Astrocyte (in vitro differentiated cells and primary cell): ENCODE data around the gene RMRP. TPM values are rescaled to one million over a fixed set of nuclear protein-coding genes. Genes with fewer than 3 reads are reported as not detected.
A peak's percentile ranks its signal among the peaks of the same experiment; 100 is the strongest.
"Not testable (repeated sequence)": the region's sequence is repeated elsewhere in the genome, so short reads cannot be mapped to it uniquely, and the experiment has no call there.

Experiments used
- DNase-seq: peaks from one replicate; pipeline ENCODE4 v3.0.0-alpha.2; 2010; ENCODE audit warnings: low read depth
- FAIRE-seq: peaks from 2 replicates; lab custom pipeline; 2011; peaks lifted over from hg19 to GRCh38; lab: Jason Lieb, UNC
- H2AFZ ChIP-seq: 2 replicates; pipeline ENCODE4 v1.6.0; 2012; ENCODE audit warnings: low read depth, low read length, inconsistent platforms
- H3K27ac ChIP-seq: 2 replicates; pipeline ENCODE4 v1.5.1; 2011; ENCODE audit warnings: low read depth, low read length, inconsistent platforms
- H3K27me3 ChIP-seq: 2 replicates; pipeline ENCODE4 v1.6.0; 2011; ENCODE audit warnings: low read length, inconsistent platforms; ENCODE audit not compliant: insufficient read depth
- H3K36me3 ChIP-seq: 2 replicates; pipeline ENCODE4 v1.5.1; 2011; ENCODE audit warnings: low read length, inconsistent platforms; ENCODE audit not compliant: insufficient read depth
- H3K4me1 ChIP-seq: 2 replicates; pipeline ENCODE4 v1.5.1; 2011; ENCODE audit warnings: low read length, inconsistent platforms; ENCODE audit not compliant: insufficient read depth
- H3K4me2 ChIP-seq: 2 replicates; pipeline ENCODE4 v1.6.0; 2012; ENCODE audit warnings: low read length, inconsistent platforms
- H3K4me3 ChIP-seq: 2 replicates; pipeline ENCODE4 v1.5.1; 2011; ENCODE audit warnings: low read depth, mild to moderate bottlenecking, low read length, inconsistent platforms; ENCODE audit not compliant: insufficient read depth
- H3K79me2 ChIP-seq: 2 replicates; pipeline ENCODE4 v1.6.0; 2012; ENCODE audit warnings: mild to moderate bottlenecking, low read length, inconsistent platforms; ENCODE audit not compliant: insufficient read depth
- H3K9ac ChIP-seq: 2 replicates; pipeline ENCODE4 v1.6.0; 2012; ENCODE audit warnings: mild to moderate bottlenecking, low read length, inconsistent platforms
- H3K9me3 ChIP-seq: 2 replicates; pipeline ENCODE4 v1.5.1; 2012; ENCODE audit warnings: low read depth, mild to moderate bottlenecking, low read length, inconsistent platforms; ENCODE audit not compliant: insufficient read depth
- H4K20me1 ChIP-seq: 2 replicates; pipeline ENCODE4 v1.6.0; 2012; ENCODE audit warnings: low read length, inconsistent platforms; ENCODE audit not compliant: insufficient read depth
- H3K27ac Mint-ChIP-seq: one replicate; pipeline ENCODE4 v1.8.0; 2021; ENCODE audit warnings: mild to moderate bottlenecking, mixed read lengths; ENCODE audit not compliant: unreplicated experiment
- H3K27me3 Mint-ChIP-seq: one replicate; pipeline ENCODE4 v1.8.0; 2021; ENCODE audit warnings: low read depth, mixed read lengths; ENCODE audit not compliant: unreplicated experiment
- H3K36me3 Mint-ChIP-seq: one replicate; pipeline ENCODE4 v1.8.0; 2021; ENCODE audit warnings: low read depth, mixed read lengths; ENCODE audit not compliant: unreplicated experiment
- H3K4me1 Mint-ChIP-seq: one replicate; pipeline ENCODE4 v1.8.0; 2021; ENCODE audit warnings: low read depth, mixed read lengths; ENCODE audit not compliant: unreplicated experiment
- H3K4me3 Mint-ChIP-seq: one replicate; pipeline ENCODE4 v1.8.0; 2021; ENCODE audit warnings: mild to moderate bottlenecking, moderate library complexity, mixed read lengths; ENCODE audit not compliant: unreplicated experiment
- H3K9me3 Mint-ChIP-seq: one replicate; pipeline ENCODE4 v1.8.0; 2021; ENCODE audit warnings: mild to moderate bottlenecking, mixed read lengths; ENCODE audit not compliant: unreplicated experiment
- CTCF ChIP-seq: IDR thresholded peaks from 2 replicates; pipeline ENCODE4 v1.5.1; 2011; ENCODE audit warnings: low read depth, mild to moderate bottlenecking, inconsistent platforms, low read length, moderate library complexity; ENCODE audit not compliant: insufficient read depth
- EZH2 ChIP-seq: IDR thresholded peaks from 2 replicates; pipeline ENCODE4 v1.6.1; 2012; ENCODE audit warnings: mild to moderate bottlenecking, low read length, inconsistent platforms; ENCODE audit not compliant: insufficient read depth
- total RNA-seq: library from RNA; stranded (reverse); gene quantifications from 2 replicates; pipeline ENCODE4 v1.2.1, GENCODE V29; 2021

The RMRP gene
- total RNA-seq, 1 donor from 2014 or later, result 13,402 TPM

DNA sequence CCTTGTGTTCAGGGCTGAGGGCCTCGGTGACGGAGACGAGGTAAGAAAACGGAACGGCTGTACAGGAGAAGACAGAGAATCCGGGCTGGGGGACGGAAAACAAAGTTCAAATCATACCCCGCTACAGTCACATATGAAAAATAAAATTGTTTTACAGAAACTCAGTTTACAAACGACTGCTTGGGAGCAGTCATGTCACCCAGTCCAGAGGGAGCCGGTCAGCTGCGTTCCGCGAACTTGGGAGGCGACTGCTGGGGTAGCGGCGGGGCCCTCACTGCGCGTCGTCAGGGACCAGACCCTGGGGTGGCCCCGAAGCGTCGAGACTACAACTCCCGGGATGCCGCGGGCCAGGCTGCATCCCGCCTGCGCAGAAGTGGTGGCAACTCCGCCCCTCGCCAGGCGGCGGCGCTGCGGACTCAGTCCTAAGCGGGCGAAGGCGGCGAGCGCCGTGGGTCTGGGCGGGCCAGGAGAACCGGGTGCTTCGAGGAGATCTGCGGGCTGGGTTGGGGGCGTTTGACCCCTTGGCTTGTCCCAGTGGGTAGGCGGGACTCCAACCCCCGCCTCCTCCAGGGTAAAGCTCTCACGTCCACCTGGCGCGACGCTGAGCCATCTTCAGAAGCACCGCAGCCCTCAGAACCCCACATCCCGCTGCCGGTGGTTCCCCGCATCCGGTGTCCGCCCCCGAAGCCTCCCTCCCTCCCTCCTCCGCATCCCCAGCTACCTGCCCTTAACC is 11.1 kb downstream of the RMRP start:
- Histone ChIP-seq H3K27ac (no peak overlapping the region), H2AFZ (peak overlapping the region; percentile 83), H3K9me3 (no peaks in the 10 kb centered on the region), H3K27me3 (no peaks in the 10 kb centered on the region), H3K36me3 (no peaks in the 10 kb centered on the region), H3K4me1 (peaks cover 16% of the 10 kb centered on the region), H3K79me2 (no peaks in the 10 kb centered on the region), H3K9ac (peak overlapping the region; percentile 79), H4K20me1 (no peaks in the 10 kb centered on the region), H3K4me2 (peak overlapping the region; percentile 88), H3K4me3 (peak overlapping the region; percentile 73)
- TF ChIP-seq CTCF, result peak; percentile 55
- TF ChIP-seq EZH2, result no peak
- no peak for FAIRE-seq
- Mint-ChIP-seq H3K4me3 (peak overlapping the region; percentile 88), H3K27ac (peak overlapping the region; percentile 77), H3K27me3 (no peaks in the 10 kb centered on the region), H3K36me3 (peaks cover 2% of the 10 kb centered on the region), H3K9me3 (no peaks in the 10 kb centered on the region), H3K4me1 (peaks cover 11% of the 10 kb centered on the region)
- peak; percentile 57 for DNase-seq

GRCh38 chr9:35646153-35646532 is 11.7 kb downstream of the RMRP start:
- H3K36me3 ChIP-seq, result no peaks in the 10 kb centered on the region

GRCh38 chr9:35645736-35646135 is 12.1 kb downstream of the RMRP start:
- H3K4me1 ChIP-seq, result peaks cover 16% of the 10 kb centered on the region

More at GRCh38 chr9:35646153-35646532, 11.7 kb downstream of the RMRP start:
- Histone ChIP-seq H3K9me3 (no peaks in the 10 kb centered on the region), H3K4me2 (peak overlapping the region; percentile 88), H3K4me1 (peaks cover 16% of the 10 kb centered on the region), H3K27ac (no peak overlapping the region), H4K20me1 (no peaks in the 10 kb centered on the region), H3K4me3 (peak overlapping the region; percentile 73), H2AFZ (peak overlapping the region; percentile 83), H3K9ac (peak overlapping the region; percentile 79), H3K79me2 (no peaks in the 10 kb centered on the region), H3K27me3 (no peaks in the 10 kb centered on the region)
- Mint-ChIP-seq H3K4me1 (peaks cover 11% of the 10 kb centered on the region), H3K36me3 (peaks cover 2% of the 10 kb centered on the region), H3K27me3 (no peaks in the 10 kb centered on the region), H3K4me3 (peak overlapping the region; percentile 88), H3K9me3 (no peaks in the 10 kb centered on the region), H3K27ac (peak overlapping the region; percentile 77)
- TF ChIP-seq EZH2 (no peak), CTCF (no peak)
- FAIRE-seq (no peak), DNase-seq (peak; percentile 8)

More at GRCh38 chr9:35645736-35646135, 12.1 kb downstream of the RMRP start:
- Histone ChIP-seq H2AFZ (peak overlapping the region; percentile 83), H3K4me2 (peak overlapping the region; percentile 88)
- not testable (repeated sequence) for H3K27ac Mint-ChIP-seq, H3K27me3 Mint-ChIP-seq, H3K36me3 ChIP-seq, H3K27ac ChIP-seq, H4K20me1 ChIP-seq, H3K27me3 ChIP-seq, H3K9ac ChIP-seq, H3K36me3 Mint-ChIP-seq, H3K9me3 Mint-ChIP-seq, FAIRE-seq, H3K79me2 ChIP-seq, H3K4me3 ChIP-seq, H3K9me3 ChIP-seq, DNase-seq
- peaks cover 11% of the 10 kb centered on the region for H3K4me1 Mint-ChIP-seq
- peak overlapping the region; percentile 88 for H3K4me3 Mint-ChIP-seq
